Hepatocyte (in vitro differentiated cells): ENCODE measurements around the gene KIAA0753.
"Not testable (repeated sequence)": the region's sequence is repeated elsewhere in the genome, so short reads cannot be mapped to it uniquely, and the experiment has no call there.

Experiments
- CTCF ChIP-seq: fragments of 200-600 bp; sonication (generic); IDR thresholded peaks from 2 replicates; pipeline ENCODE4 v1.5.1; 2016; ENCODE audit warnings: antibody characterized with exemption, mild to moderate bottlenecking; ENCODE audit not compliant: poor library complexity
- EZH2 ChIP-seq: fragments of 200-600 bp; sonication (generic); IDR thresholded peaks from 2 replicates; pipeline ENCODE4 v1.6.1; 2016; ENCODE audit warnings: antibody characterized with exemption, mild to moderate bottlenecking, borderline replicate concordance
- EZH2phosphoT487 ChIP-seq: fragments of 200-600 bp; sonication (generic); IDR thresholded peaks from one replicate; pipeline ENCODE4 v1.6.1; 2018; ENCODE audit warnings: antibody characterized with exemption, mild to moderate bottlenecking, low read depth, moderate library complexity; ENCODE audit not compliant: unreplicated experiment, severe bottlenecking

DNA sequence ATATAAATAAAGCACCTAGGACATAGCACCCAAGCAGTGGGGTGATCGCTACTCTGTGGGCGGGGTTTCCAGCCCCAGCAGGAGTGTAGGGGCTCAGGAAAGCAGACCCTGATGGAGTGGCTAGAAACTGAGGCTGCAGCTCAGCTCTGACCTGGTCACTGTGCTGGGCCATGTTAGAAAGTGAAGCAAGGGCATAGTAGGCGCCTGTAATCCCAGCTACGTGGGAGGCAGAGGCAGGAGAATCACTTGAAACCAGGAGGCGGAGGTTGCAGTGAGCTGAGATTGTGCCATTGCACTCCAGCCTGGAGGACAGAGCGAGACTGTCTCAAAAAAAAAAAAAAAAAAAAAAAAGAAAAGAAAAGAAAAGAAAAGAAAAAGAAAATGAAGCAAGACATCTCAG, 67.0 kb downstream of the KIAA0753 start:
- TF ChIP-seq EZH2phosphoT487, CTCF, EZH2: not testable (repeated sequence)
